IMR-90 (cell line): ENCODE measurements around the gene TIPARP. TPM values are rescaled to one million over a fixed set of nuclear protein-coding genes. Genes with fewer than 3 reads are reported as not detected.

ENCODE experiments used
- ATAC-seq: fragments of 200-7000 bp; cut with Tn5 transposase; 2 replicates; pipeline ENCODE4 v1.9.1; 2020; ENCODE audit warnings: low read depth, mild to moderate bottlenecking, moderate library complexity
- BruUV-seq: library from RNA; stranded (reverse); fragments of 400-500 nt; replicated peaks from 2 replicates; lab custom pipeline; 2021; lab: Mats Ljungman, UMichigan
- CTCF ChIA-PET: fragments of 300-600 bp; formaldehyde crosslinking; extraction: SDS; loops from one replicate; lab custom pipeline; 2021; ENCODE audit warnings: antibody characterized with exemption; lab: Yijun Ruan, JAX
- POLR2A ChIA-PET: fragments of 300-600 bp; sonication (Branson Sonifier 250); formaldehyde crosslinking; loops from one replicate; lab custom pipeline; 2022; ENCODE audit warnings: antibody characterized with exemption; ENCODE audit not compliant: unreplicated experiment; lab: Charles Lee
- DNase-seq: peaks from one replicate; pipeline ENCODE4 v3.0.0; 2013
- H2AFZ ChIP-seq: replicated peaks from 2 replicates; pipeline ENCODE3; 2013; ENCODE audit warnings: low read length, mild to moderate bottlenecking; ENCODE audit not compliant: poor library complexity
- H2AK5ac ChIP-seq: 2 replicates; pipeline ENCODE4 v1.6.1; 2013; ENCODE audit warnings: low read depth, low read length, inconsistent platforms
- H2AK9ac ChIP-seq: replicated peaks from 2 replicates; pipeline ENCODE3; 2013; ENCODE audit warnings: mild to moderate bottlenecking, low read depth, low read length, moderate library complexity; ENCODE audit not compliant: poor library complexity
- H2BK120ac ChIP-seq: 2 replicates; pipeline ENCODE4 v1.6.1; 2013; ENCODE audit warnings: low read depth, low read length, inconsistent platforms
- H2BK15ac ChIP-seq: 3 replicates; pipeline ENCODE4 v1.6.1; 2013; ENCODE audit warnings: low read depth, low read length, inconsistent platforms
- H2BK20ac ChIP-seq: 2 replicates; pipeline ENCODE4 v1.6.1; 2013; ENCODE audit warnings: low read depth, mild to moderate bottlenecking, inconsistent platforms, low read length, moderate library complexity
- H2BK5ac ChIP-seq: 2 replicates; pipeline ENCODE4 v1.6.1; 2013; ENCODE audit warnings: mild to moderate bottlenecking, low read depth, low read length, inconsistent platforms; ENCODE audit not compliant: poor library complexity, severe bottlenecking
- H3K14ac ChIP-seq: replicated peaks from 2 replicates; pipeline ENCODE4 v1.6.1; 2013; ENCODE audit warnings: low read depth, low read length, inconsistent platforms
- H3K18ac ChIP-seq: 2 replicates; pipeline ENCODE4 v1.6.1; 2013; ENCODE audit warnings: low read depth, low read length, control low read depth
- H3K23ac ChIP-seq: 2 replicates; pipeline ENCODE4 v1.6.1; 2013; ENCODE audit warnings: low read depth, low read length, inconsistent platforms
- H3K27ac ChIP-seq: 2 replicates; pipeline ENCODE4 v1.5.1; 2013; ENCODE audit warnings: mild to moderate bottlenecking, control low read depth, low read length; ENCODE audit not compliant: insufficient read depth
- H3K27me3 ChIP-seq: 2 replicates; pipeline ENCODE4 v1.6.1; 2013; ENCODE audit warnings: low read length; ENCODE audit not compliant: control insufficient read depth, insufficient read depth
- H3K36me3 ChIP-seq: 2 replicates; pipeline ENCODE4 v1.6.1; 2013; ENCODE audit warnings: low read length, mixed read lengths; ENCODE audit not compliant: control insufficient read depth, insufficient read depth
- H3K4ac ChIP-seq: 2 replicates; pipeline ENCODE4 v1.6.1; 2013; ENCODE audit warnings: low read depth, low read length, inconsistent platforms
- H3K4me1 ChIP-seq: 2 replicates; pipeline ENCODE4 v1.6.1; 2013; ENCODE audit warnings: low read length, mixed read lengths; ENCODE audit not compliant: control insufficient read depth, insufficient read depth
- H3K4me2 ChIP-seq: 2 replicates; pipeline ENCODE4 v1.6.1; 2013; ENCODE audit warnings: low read depth, mild to moderate bottlenecking, control low read depth, low read length, moderate library complexity
- H3K4me3 ChIP-seq: 2 replicates; pipeline ENCODE4 v1.5.1; 2013; ENCODE audit warnings: low read depth, mild to moderate bottlenecking, control low read depth, low read length, moderate library complexity; ENCODE audit not compliant: insufficient read depth
- H3K56ac ChIP-seq: 2 replicates; pipeline ENCODE4 v1.6.1; 2013; ENCODE audit warnings: low read length, inconsistent platforms; ENCODE audit not compliant: insufficient read depth; ENCODE audit errors: extremely low read depth
- H3K79me1 ChIP-seq, 2 experiments: 2 replicates each; pipeline ENCODE4 v1.6.1; 2013; ENCODE audit warnings: low read length in 2 of 2, inconsistent platforms in 1 of 2, low read depth in 1 of 2
- H3K9ac ChIP-seq: 2 replicates; pipeline ENCODE4 v1.6.1; 2013; ENCODE audit warnings: low read depth, low read length, control low read depth
- H3K9me1 ChIP-seq: 2 replicates; pipeline ENCODE4 v1.6.1; 2013; ENCODE audit warnings: low read length, inconsistent platforms; ENCODE audit not compliant: insufficient read depth
- H3K9me3 ChIP-seq: 2 replicates; pipeline ENCODE4 v1.6.1; 2013; ENCODE audit warnings: low read length; ENCODE audit not compliant: control insufficient read depth, insufficient read depth
- H4K20me1 ChIP-seq: 2 replicates; pipeline ENCODE4 v1.6.1; 2013; ENCODE audit warnings: low read length, inconsistent platforms; ENCODE audit not compliant: insufficient read depth
- H4K5ac ChIP-seq: 2 replicates; pipeline ENCODE4 v1.6.1; 2013; ENCODE audit warnings: mild to moderate bottlenecking, low read depth, low read length, control low read depth
- H4K8ac ChIP-seq, 2 experiments: 2 replicates each; pipeline ENCODE4 v1.6.1; 2013; ENCODE audit warnings: low read depth in 2 of 2, low read length in 2 of 2, control low read depth in 1 of 2, inconsistent platforms in 1 of 2
- H4K91ac ChIP-seq: 2 replicates; pipeline ENCODE4 v1.6.1; 2013; ENCODE audit warnings: low read depth, low read length, inconsistent platforms; ENCODE audit not compliant: insufficient read depth
- CEBPB ChIP-seq: IDR thresholded peaks from 2 replicates; pipeline ENCODE4 v1.6.1; 2012; ENCODE audit warnings: low read depth, low read length, improper control_type of control experiment
- FOS ChIP-seq: fragments of 150-350 bp; IDR thresholded peaks from 2 replicates; pipeline ENCODE4 v1.6.1; 2016; ENCODE audit warnings: low read depth, low read length
- MXI1 ChIP-seq: IDR thresholded peaks from 2 replicates; pipeline ENCODE4 v1.6.1; 2012; ENCODE audit warnings: low read depth, mild to moderate bottlenecking, low read length, moderate library complexity, borderline replicate concordance
- NFE2L2 ChIP-seq: fragments of 150-350 bp; IDR thresholded peaks from 2 replicates; pipeline ENCODE4 v1.6.1; 2016; ENCODE audit warnings: low read depth, mild to moderate bottlenecking, low read length
- RCOR1 ChIP-seq: IDR thresholded peaks from 2 replicates; pipeline ENCODE4 v1.6.1; 2012; ENCODE audit warnings: mild to moderate bottlenecking, low read length, improper control_type of control experiment; ENCODE audit not compliant: insufficient replicate concordance
- RFX5 ChIP-seq: IDR thresholded peaks from 2 replicates; pipeline ENCODE4 v1.8.0; 2012; ENCODE audit warnings: low read depth, mild to moderate bottlenecking, low read length, moderate library complexity
- SMC3 ChIP-seq: fragments of 150-350 bp; IDR thresholded peaks from 2 replicates; pipeline ENCODE4 v1.6.1; 2016; ENCODE audit warnings: low read depth, mild to moderate bottlenecking, antibody characterized with exemption, low read length, moderate library complexity
- WGBS, 2 experiments: methylation state at CpG; one replicate each; pipeline versions ENCODE4 v1.1.5 to v1.1.7; 2013; ENCODE audit warnings: missing lambda C conversion rate in 2 of 2; ENCODE audit not compliant: insufficient read length in 1 of 2; ENCODE audit errors: extremely low coverage in 2 of 2; 5-methylcytosine and 5-hydroxymethylcytosine counted together
- dilution Hi-C: fragments of 300-500 bp; cut with HindIII; formaldehyde crosslinking; loops from one replicate; pipeline ENCODE4 v1.14.3; 2018; ENCODE audit warnings: low sequenced_read_pairs; ENCODE audit not compliant: unreplicated experiment
- in situ Hi-C: fragments of 300-500 bp; cut with MboI; formaldehyde crosslinking; loops from 3 replicates; pipeline ENCODE4 v1.14.3; 2019; ENCODE audit warnings: low sequenced_read_pairs, inconsistent platforms, mixed read lengths
- intact Hi-C: fragments of 100-400 bp; cut with micrococcal nuclease; formaldehyde crosslinking; loops from 2 replicates; pipeline ENCODE4 v1.10.0; 2022
- polyA plus RNA-seq, 3 experiments: library from polyadenylated mRNA; depleted of rRNA; stranded (reverse); fragments of >200 nt; gene quantifications; 2 replicates each; pipeline ENCODE4 v1.2.3, GENCODE V29; 2012; ENCODE audit warnings: low replicate concordance in 1 of 3
- total RNA-seq: library from RNA; depleted of rRNA; stranded (reverse); fragments of >200 nt; gene quantifications from 2 replicates; pipeline ENCODE4 v1.2.3, GENCODE V29; 2012
- TF ChIP-seq, protein P1 (sequence below): fragments of 150-350 bp; IDR thresholded peaks from 2 replicates; pipeline ENCODE4 v1.6.1; 2016; ENCODE audit warnings: low read depth, mild to moderate bottlenecking, low read length, moderate library complexity, borderline replicate concordance
- TF ChIP-seq, protein P2 (sequence below): fragments of 150-350 bp; IDR thresholded peaks from 2 replicates; pipeline ENCODE4 v1.6.1; 2017; ENCODE audit warnings: mild to moderate bottlenecking, antibody characterized with exemption, low read length, low read depth

The TIPARP gene
- total and polyA plus RNA-seq, 2 of the 4 experiments (the other 2 are of a cell fraction), result 12.6 to 70.8 TPM

DNA sequence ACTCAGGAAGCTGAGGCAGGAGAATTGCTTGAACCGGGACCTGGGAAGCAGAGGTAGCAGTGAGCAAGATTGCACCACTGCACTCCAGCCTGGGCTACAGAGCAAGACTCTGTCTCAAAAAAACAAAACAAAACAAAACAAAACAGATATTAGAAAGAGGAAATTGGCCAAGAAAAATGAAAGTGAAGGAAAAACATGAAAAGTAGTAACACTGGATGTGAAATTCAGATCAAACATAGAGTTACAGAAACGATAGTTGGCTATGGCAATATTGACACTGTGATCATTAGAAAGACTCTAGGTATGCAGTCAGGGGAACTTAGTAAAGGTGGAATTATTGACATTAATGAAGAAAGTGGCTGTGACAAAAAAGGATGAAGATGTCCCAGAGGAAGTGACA is 13.2 kb upstream of the TIPARP start:
- Histone ChIP-seq H2AK5ac (no peak overlapping the region), H4K91ac (no peak overlapping the region), H3K14ac (no peak overlapping the region), H4K5ac (no peak overlapping the region), H4K20me1 (no peaks in the 10 kb centered on the region), H2BK5ac (no peak overlapping the region), H2BK120ac (no peak overlapping the region), H3K79me1 (no peaks in the 10 kb centered on the region), H2AFZ (no peak overlapping the region), H3K9me3 (no peaks in the 10 kb centered on the region), H3K4me3 (no peak overlapping the region), H2BK15ac (no peak overlapping the region), H3K27ac (no peak overlapping the region), H2BK20ac (no peak overlapping the region), H3K4me2 (no peak overlapping the region), H4K8ac (no peak overlapping the region), H3K4ac (no peak overlapping the region), H3K4me1 (peaks cover 3% of the 10 kb centered on the region; the same call in 1 of the 2 replicates), H3K27me3 (no peaks in the 10 kb centered on the region), H3K36me3 (no peaks in the 10 kb centered on the region), H3K18ac (no peak overlapping the region), H3K56ac (no peak overlapping the region), H2AK9ac (no peak overlapping the region), H3K9me1 (peaks cover 9% of the 10 kb centered on the region; the same call in 1 of the 2 replicates), H3K9ac (no peak overlapping the region), H3K23ac (no peak overlapping the region)
- TF ChIP-seq FOS, result no peak
- no peak for TF ChIP-seq MXI1
- no peak for TF ChIP-seq SMC3
- TF ChIP-seq, protein P1, sequence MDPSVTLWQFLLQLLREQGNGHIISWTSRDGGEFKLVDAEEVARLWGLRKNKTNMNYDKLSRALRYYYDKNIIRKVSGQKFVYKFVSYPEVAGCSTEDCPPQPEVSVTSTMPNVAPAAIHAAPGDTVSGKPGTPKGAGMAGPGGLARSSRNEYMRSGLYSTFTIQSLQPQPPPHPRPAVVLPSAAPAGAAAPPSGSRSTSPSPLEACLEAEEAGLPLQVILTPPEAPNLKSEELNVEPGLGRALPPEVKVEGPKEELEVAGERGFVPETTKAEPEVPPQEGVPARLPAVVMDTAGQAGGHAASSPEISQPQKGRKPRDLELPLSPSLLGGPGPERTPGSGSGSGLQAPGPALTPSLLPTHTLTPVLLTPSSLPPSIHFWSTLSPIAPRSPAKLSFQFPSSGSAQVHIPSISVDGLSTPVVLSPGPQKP, result no peak
- no peak for TF ChIP-seq RFX5
- TF ChIP-seq, protein P2, sequence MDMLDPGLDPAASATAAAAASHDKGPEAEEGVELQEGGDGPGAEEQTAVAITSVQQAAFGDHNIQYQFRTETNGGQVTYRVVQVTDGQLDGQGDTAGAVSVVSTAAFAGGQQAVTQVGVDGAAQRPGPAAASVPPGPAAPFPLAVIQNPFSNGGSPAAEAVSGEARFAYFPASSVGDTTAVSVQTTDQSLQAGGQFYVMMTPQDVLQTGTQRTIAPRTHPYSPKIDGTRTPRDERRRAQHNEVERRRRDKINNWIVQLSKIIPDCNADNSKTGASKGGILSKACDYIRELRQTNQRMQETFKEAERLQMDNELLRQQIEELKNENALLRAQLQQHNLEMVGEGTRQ, result no peak
- TF ChIP-seq NFE2L2, result no peak
- TF ChIP-seq RCOR1, result no peak
- TF ChIP-seq CEBPB, result no peak
- DNase-seq (no peak), ATAC-seq (no peak)
- ChIA-PET POLR2A (no interaction called here), CTCF (interaction anchor here (1.1 kb wide), 1 partner anchor 63 kb away, joined by 3 read pairs; no protein-coding TSS in a partner anchor)
- intact Hi-C loops (no loop called here), in situ Hi-C loops (loop anchor here (10.0 to 25.0 kb wide), 2 partner anchors 96 to 499 kb away; no protein-coding TSS in a partner anchor), dilution Hi-C loops (no loop called here)
- no TSS peak for BruUV-seq
- WGBS, 2 experiments, result 86% methylated on average over 1 of the region's 2 CpGs; no CpG with 5 or more reads in 1 of the 2 experiments
